GM06990 (cell line): ENCODE measurements around the gene ABHD11.
"Not testable (repeated sequence)": the region's sequence is repeated elsewhere in the genome, so short reads cannot be mapped to it uniquely, and the experiment has no call there.

ENCODE experiments used
- DNase-seq: peaks from one replicate; pipeline ENCODE4 v3.0.0-alpha.2; 2011; ENCODE audit not compliant: insufficient read length; ENCODE audit errors: extremely low read depth
- H3K27me3 ChIP-seq: replicated peaks from 2 replicates; pipeline ENCODE4 v1.6.0; 2011; ENCODE audit warnings: low read length; ENCODE audit not compliant: control insufficient read depth, insufficient read depth
- H3K36me3 ChIP-seq: 2 replicates; pipeline ENCODE4 v1.5.1; 2011; ENCODE audit warnings: low read length; ENCODE audit not compliant: control insufficient read depth, insufficient read depth
- H3K4me3 ChIP-seq: replicated peaks from 2 replicates; pipeline ENCODE4 v1.5.1; 2011; ENCODE audit warnings: low read depth, mild to moderate bottlenecking, control low read depth, low read length
- TF ChIP-seq, protein P1 (sequence below): IDR thresholded peaks from 2 replicates; pipeline ENCODE4 v1.5.1; 2011; ENCODE audit warnings: low read length, control low read depth, mild to moderate bottlenecking, inconsistent platforms; ENCODE audit not compliant: insufficient read depth, poor library complexity, severe bottlenecking

Gene ABHD11

GRCh38 chr7:73727952-73728351 lies 10.7 kb downstream of the ABHD11 start:
- H3K27me3 ChIP-seq = no peaks in the 10 kb centered on the region
- TF ChIP-seq, protein P1, sequence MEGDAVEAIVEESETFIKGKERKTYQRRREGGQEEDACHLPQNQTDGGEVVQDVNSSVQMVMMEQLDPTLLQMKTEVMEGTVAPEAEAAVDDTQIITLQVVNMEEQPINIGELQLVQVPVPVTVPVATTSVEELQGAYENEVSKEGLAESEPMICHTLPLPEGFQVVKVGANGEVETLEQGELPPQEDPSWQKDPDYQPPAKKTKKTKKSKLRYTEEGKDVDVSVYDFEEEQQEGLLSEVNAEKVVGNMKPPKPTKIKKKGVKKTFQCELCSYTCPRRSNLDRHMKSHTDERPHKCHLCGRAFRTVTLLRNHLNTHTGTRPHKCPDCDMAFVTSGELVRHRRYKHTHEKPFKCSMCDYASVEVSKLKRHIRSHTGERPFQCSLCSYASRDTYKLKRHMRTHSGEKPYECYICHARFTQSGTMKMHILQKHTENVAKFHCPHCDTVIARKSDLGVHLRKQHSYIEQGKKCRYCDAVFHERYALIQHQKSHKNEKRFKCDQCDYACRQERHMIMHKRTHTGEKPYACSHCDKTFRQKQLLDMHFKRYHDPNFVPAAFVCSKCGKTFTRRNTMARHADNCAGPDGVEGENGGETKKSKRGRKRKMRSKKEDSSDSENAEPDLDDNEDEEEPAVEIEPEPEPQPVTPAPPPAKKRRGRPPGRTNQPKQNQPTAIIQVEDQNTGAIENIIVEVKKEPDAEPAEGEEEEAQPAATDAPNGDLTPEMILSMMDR = no peak
- no peaks in the 10 kb centered on the region for H3K36me3 ChIP-seq
- DNase-seq = no peak
- no peak overlapping the region for H3K4me3 ChIP-seq

DNA sequence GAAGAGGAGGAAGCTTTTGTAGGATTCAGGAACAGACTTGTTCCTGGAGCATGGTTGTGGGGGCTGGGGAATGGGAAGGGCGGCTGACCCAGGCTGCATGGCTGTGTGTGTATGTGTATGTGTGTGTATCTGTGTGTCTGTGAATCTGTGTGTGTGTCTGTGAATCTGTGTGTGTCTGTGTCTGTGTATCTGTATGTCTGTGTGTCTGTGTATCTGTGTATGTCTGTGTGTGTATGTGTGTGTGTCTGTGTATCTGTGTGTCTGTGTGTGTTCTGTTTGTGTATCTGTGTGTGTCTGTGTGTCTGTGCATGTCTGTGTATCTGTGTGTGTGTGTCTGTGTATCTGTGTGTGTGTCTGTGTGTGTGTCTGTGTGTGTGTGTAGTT lies 12.5 kb downstream of the ABHD11 start:
- Histone ChIP-seq H3K4me3 (no peak overlapping the region), H3K36me3 (no peaks in the 10 kb centered on the region), H3K27me3 (no peaks in the 10 kb centered on the region)
- TF ChIP-seq, protein P1 = no peak
- DNase-seq = no peak

DNA sequence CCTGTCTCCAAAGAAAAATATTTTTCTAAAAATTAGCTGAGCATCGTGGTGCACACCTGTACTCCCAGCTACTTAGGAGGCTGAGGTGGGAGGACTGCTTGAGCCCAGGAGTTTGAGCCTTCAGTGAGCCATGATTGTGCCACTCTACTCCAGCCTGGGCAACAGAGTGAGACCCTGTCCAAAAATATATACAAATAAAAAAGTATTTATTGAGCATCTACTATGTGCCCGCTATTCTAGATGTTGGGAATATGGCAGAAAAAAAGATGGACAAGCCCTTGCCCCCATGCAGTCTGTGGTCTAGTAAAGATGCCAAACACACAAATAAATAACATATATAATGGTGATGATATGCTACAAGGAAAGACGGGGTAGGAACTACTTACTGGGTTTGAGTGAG lies 14.8 kb downstream of the ABHD11 start:
- H3K27me3 ChIP-seq = no peaks in the 10 kb centered on the region
- TF ChIP-seq, protein P1 = no peak
- no peak for DNase-seq
- no peak overlapping the region for H3K4me3 ChIP-seq
- no peaks in the 10 kb centered on the region for H3K36me3 ChIP-seq

DNA sequence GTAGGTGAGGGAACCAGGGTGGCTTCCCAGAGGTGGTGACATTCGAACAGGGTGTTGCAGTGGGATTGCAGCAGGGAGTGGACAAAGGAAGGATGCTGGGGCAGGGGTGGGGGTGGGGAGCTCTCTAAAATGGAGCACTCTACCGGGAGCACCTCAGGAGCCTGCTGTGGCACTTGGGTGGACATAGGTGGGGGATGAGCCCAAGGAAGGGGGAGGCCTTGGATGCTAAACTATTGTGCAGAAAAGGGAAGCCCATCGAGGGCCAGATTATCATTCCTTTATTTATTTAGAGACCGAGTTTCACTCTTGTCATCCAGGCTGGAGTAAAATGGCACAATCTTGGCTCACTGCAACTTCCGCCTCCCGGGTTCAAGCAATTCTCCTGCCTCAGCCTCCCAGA lies 15.8 kb downstream of the ABHD11 start:
- TF ChIP-seq, protein P1 = no peak
- no peaks in the 10 kb centered on the region for H3K36me3 ChIP-seq
- no peak overlapping the region for H3K4me3 ChIP-seq
- DNase-seq = no peak
- no peaks in the 10 kb centered on the region for H3K27me3 ChIP-seq

DNA sequence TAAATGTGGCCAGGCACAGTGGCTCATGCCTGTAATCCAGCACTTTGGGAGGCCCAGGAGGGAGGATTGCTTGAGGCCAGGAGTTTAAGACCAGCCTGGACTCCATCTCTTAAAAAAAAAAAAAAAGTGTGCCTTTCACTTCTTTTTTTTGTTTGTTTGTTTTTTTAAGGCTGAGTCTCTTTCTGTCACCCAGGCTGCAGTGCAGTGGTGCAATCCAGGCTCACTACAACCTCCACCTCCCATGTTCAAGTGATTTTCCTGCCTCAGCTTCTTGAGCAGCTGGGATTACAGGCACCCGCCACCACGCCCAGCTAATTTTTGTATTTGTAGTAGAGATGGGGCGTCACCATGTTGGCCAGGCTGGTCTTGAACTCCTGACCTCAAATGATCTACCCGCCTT lies 16.4 kb downstream of the ABHD11 start:
- H3K4me3 ChIP-seq, H3K36me3 ChIP-seq, H3K27me3 ChIP-seq, DNase-seq: not testable (repeated sequence)

DNA sequence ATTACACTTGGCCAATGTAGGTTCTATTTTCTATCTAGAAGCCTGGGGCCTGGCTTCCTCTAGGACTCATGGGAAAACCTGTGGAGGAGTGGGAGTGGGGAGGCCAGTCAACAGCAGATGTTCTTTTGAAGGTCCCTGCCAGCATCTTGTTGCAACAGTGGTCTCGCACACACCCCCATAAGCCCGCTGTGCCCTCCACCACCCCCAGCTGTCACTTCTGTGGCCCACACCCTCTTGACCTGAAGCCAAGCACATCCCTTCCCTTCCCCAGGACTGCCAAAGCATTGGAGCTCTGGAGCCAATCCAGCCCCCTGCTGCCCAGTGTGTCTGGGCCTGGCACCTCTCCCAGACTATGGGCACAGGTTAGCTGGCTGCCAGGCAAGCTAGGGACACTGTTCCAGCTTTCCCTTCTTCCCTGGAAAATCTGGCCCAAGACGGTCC lies 17.2 kb downstream of the ABHD11 start:
- H3K27me3 ChIP-seq = no peaks in the 10 kb centered on the region
- H3K36me3 ChIP-seq = no peaks in the 10 kb centered on the region
- TF ChIP-seq, protein P1 = no peak
- H3K4me3 ChIP-seq = no peak overlapping the region
- DNase-seq = no peak

GRCh38 chr7:73720443-73720842 lies 18.2 kb downstream of the ABHD11 start:
- H3K27me3 ChIP-seq, H3K36me3 ChIP-seq, DNase-seq: not testable (repeated sequence)

More at GRCh38 chr7:73720443-73720842, 18.2 kb downstream of the ABHD11 start:
- not testable (repeated sequence) for H3K4me3 ChIP-seq
